Measurements from ENCODE around the gene HSFX3. TPM values are rescaled to one million over a fixed set of nuclear protein-coding genes. Genes with fewer than 3 reads are reported as not detected.
A peak's percentile ranks its signal among the peaks of the same experiment; 100 is the strongest.

HSFX3 gene
- total and polyA plus RNA-seq, 2 donors (not counting 1 experiment from before 2014, with no cell fraction given): not detected

- no peaks in the 10 kb centered on the region for H3K79me2 ChIP-seq (ENCODE audit: control insufficient read depth, insufficient read depth, low read length)
- H3K9ac ChIP-seq (ENCODE audit: insufficient read depth, low read length): no peak overlapping the region
- no peaks in the 10 kb centered on the region for H4K20me1 ChIP-seq (ENCODE audit: control insufficient read depth, extremely low read depth, insufficient read depth, low read length)
- H2AFZ ChIP-seq (ENCODE audit: low read length): no peak overlapping the region
- DNase-seq (ENCODE audit: low read depth in 2 of 2): peak in 1 of 2 donors; percentile 68
- no peak overlapping the region for H3K4me2 ChIP-seq (ENCODE audit: extremely low read depth, insufficient read depth, low read length)
- no peak overlapping the region for H3K27ac ChIP-seq (ENCODE audit: insufficient read depth, low read length)
- TF ChIP-seq EZH2 (IDR thresholded peaks at IDR 0.05; ENCODE audit: low read length, missing control alignments): no peak
- TF ChIP-seq CTCF (conservative IDR thresholded peaks at IDR 0.05 in 1 of 2, IDR thresholded peaks at IDR 0.05 in 1 of 2; ENCODE audit: low read depth in 1 of 2, low read length in 2 of 2): no peak
- H3K36me3 ChIP-seq (ENCODE audit: control insufficient read depth, insufficient read depth, low read length): no peaks in the 10 kb centered on the region
- H3K4me3 ChIP-seq (replicated peaks in 1 of 4; ENCODE audit: control extremely low read depth in 1 of 4, insufficient read depth in 1 of 4, low read depth in 3 of 4, low read length in 4 of 4): no peak overlapping the region
- no peaks in the 10 kb centered on the region for H3K4me1 ChIP-seq (ENCODE audit: control insufficient read depth, extremely low read depth, insufficient read depth, low read length)
- H3K9me3 ChIP-seq (ENCODE audit: control insufficient read depth, insufficient read depth, low read depth, low read length): no peaks in the 10 kb centered on the region
- H3K27me3 ChIP-seq (ENCODE audit: control insufficient read depth, insufficient read depth, low read length): no peaks in the 10 kb centered on the region
These were observed 38.6 kb downstream of the HSFX3 start for GRCh38 chrX:149511081-149511480.

GRCh38 chrX:149510386-149510785, 39.3 kb downstream of the HSFX3 start:
- no peaks in the 10 kb centered on the region for H3K36me3 ChIP-seq (ENCODE audit: control insufficient read depth, insufficient read depth, low read length)

GRCh38 chrX:149508467-149508866, 41.3 kb downstream of the HSFX3 start:
- no peaks in the 10 kb centered on the region for H3K36me3 ChIP-seq (ENCODE audit: control insufficient read depth, insufficient read depth, low read length)
- no peak for TF ChIP-seq EZH2 (IDR thresholded peaks at IDR 0.05; ENCODE audit: low read length, missing control alignments)
- no peak for TF ChIP-seq CTCF (conservative IDR thresholded peaks at IDR 0.05 in 1 of 2, IDR thresholded peaks at IDR 0.05 in 1 of 2; ENCODE audit: low read depth in 1 of 2, low read length in 2 of 2)

More at GRCh38 chrX:149510386-149510785, 39.3 kb downstream of the HSFX3 start:
- Histone ChIP-seq H3K4me1 (ENCODE audit: control insufficient read depth, extremely low read depth, insufficient read depth, low read length) (no peaks in the 10 kb centered on the region), H3K27ac (ENCODE audit: insufficient read depth, low read length) (no peak overlapping the region), H3K9me3 (ENCODE audit: control insufficient read depth, insufficient read depth, low read depth, low read length) (no peaks in the 10 kb centered on the region), H3K9ac (ENCODE audit: insufficient read depth, low read length) (no peak overlapping the region), H3K4me2 (ENCODE audit: extremely low read depth, insufficient read depth, low read length) (no peak overlapping the region), H3K4me3 (replicated peaks in 1 of 4; ENCODE audit: control extremely low read depth in 1 of 4, insufficient read depth in 1 of 4, low read depth in 3 of 4, low read length in 4 of 4) (no peak overlapping the region), H2AFZ (ENCODE audit: low read length) (no peak overlapping the region), H3K79me2 (ENCODE audit: control insufficient read depth, insufficient read depth, low read length) (no peaks in the 10 kb centered on the region), H4K20me1 (ENCODE audit: control insufficient read depth, extremely low read depth, insufficient read depth, low read length) (no peaks in the 10 kb centered on the region), H3K27me3 (ENCODE audit: control insufficient read depth, insufficient read depth, low read length) (no peaks in the 10 kb centered on the region)
- peak in 1 of 2 donors; percentile 46 for DNase-seq (ENCODE audit: low read depth in 2 of 2)
- TF ChIP-seq CTCF (conservative IDR thresholded peaks at IDR 0.05 in 1 of 2, IDR thresholded peaks at IDR 0.05 in 1 of 2; ENCODE audit: low read depth in 1 of 2, low read length in 2 of 2) (peak in 1 of 2 donors; percentile 24), EZH2 (IDR thresholded peaks at IDR 0.05; ENCODE audit: low read length, missing control alignments) (no peak)

More at GRCh38 chrX:149508467-149508866, 41.3 kb downstream of the HSFX3 start:
- Histone ChIP-seq H3K27me3 (ENCODE audit: control insufficient read depth, insufficient read depth, low read length) (no peaks in the 10 kb centered on the region), H3K79me2 (ENCODE audit: control insufficient read depth, insufficient read depth, low read length) (peaks cover 7% of the 10 kb centered on the region), H3K4me1 (ENCODE audit: control insufficient read depth, extremely low read depth, insufficient read depth, low read length) (no peaks in the 10 kb centered on the region), H3K9me3 (ENCODE audit: control insufficient read depth, insufficient read depth, low read depth, low read length) (no peaks in the 10 kb centered on the region), H2AFZ (ENCODE audit: low read length) (no peak overlapping the region), H4K20me1 (ENCODE audit: control insufficient read depth, extremely low read depth, insufficient read depth, low read length) (no peaks in the 10 kb centered on the region), H3K27ac (ENCODE audit: insufficient read depth, low read length) (no peak overlapping the region), H3K4me2 (ENCODE audit: extremely low read depth, insufficient read depth, low read length) (no peak overlapping the region), H3K4me3 (replicated peaks in 1 of 4; ENCODE audit: control extremely low read depth in 1 of 4, insufficient read depth in 1 of 4, low read depth in 3 of 4, low read length in 4 of 4) (no peak overlapping the region), H3K9ac (ENCODE audit: insufficient read depth, low read length) (no peak overlapping the region)
- no peak for DNase-seq (ENCODE audit: low read depth in 2 of 2)

All from fibroblast of lung (primary cell).